NCI-H1694 (cell line): ENCODE data around the gene LRRC66.
A peak's percentile ranks its signal among the peaks of the same experiment; 100 is the strongest.

Source experiments
- DNase-seq: peaks from one replicate; lab custom pipeline; 2025; lab: John Stamatoyannopoulos, UW

LRRC66 gene

GRCh38 chr4:52019936-52020657 lies at the start of gene LRRC66:
Gene LRRC66 (minus strand): TSS chr4:52020363. CDS start chr4:52017613, 2,750 bp downstream.
- no peak for DNase-seq

DNA sequence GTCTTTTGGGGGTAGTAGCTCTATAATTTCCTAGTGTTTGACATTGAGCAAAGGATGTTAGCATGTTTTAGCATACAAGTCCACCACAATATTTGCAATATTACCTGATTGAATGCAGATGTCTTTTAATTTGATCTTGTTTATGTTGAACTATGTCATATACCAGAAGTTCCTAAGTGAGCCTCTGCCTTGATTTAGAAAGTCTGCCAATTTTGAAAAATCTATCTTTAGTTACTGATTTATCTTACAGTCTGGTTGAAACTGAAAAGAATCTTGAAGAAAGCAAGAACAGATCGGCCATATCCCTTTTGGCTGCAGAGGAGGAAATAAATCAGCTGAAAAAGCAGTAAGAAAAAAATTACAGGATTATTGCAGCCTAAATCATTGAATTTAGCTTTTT lies 49.4 kb upstream of the LRRC66 start:
- DNase-seq = no peak

- no peak for DNase-seq
Measured at GRCh38 chr4:52059372-52059771, 39.2 kb upstream of the LRRC66 start.

GRCh38 chr4:52058275-52058674 lies 38.1 kb upstream of the LRRC66 start:
- DNase-seq = no peak

GRCh38 chr4:52057196-52057595 lies 37.0 kb upstream of the LRRC66 start:
- DNase-seq = no peak

DNA sequence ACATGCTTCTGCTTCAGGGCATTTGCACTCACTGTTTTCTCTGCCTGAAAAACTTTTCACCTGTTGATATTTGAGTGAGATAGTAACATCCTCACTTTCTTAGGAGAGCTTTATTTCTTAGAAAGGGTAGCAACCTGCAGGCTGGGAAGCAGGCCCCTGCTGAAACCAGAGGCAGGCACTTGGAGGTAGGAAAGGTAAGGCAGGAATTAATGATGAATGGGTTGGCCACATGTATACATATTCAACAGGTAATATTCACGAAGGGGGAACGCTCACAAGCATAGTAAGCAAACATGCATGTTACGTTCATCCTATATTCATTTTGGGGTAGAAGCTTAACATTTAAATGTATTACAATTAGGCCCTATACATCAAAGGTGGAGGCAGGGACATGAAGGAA lies 34.1 kb upstream of the LRRC66 start:
- no peak for DNase-seq

GRCh38 chr4:52052475-52052780 lies 32.3 kb upstream of the LRRC66 start:
- no peak for DNase-seq

DNA sequence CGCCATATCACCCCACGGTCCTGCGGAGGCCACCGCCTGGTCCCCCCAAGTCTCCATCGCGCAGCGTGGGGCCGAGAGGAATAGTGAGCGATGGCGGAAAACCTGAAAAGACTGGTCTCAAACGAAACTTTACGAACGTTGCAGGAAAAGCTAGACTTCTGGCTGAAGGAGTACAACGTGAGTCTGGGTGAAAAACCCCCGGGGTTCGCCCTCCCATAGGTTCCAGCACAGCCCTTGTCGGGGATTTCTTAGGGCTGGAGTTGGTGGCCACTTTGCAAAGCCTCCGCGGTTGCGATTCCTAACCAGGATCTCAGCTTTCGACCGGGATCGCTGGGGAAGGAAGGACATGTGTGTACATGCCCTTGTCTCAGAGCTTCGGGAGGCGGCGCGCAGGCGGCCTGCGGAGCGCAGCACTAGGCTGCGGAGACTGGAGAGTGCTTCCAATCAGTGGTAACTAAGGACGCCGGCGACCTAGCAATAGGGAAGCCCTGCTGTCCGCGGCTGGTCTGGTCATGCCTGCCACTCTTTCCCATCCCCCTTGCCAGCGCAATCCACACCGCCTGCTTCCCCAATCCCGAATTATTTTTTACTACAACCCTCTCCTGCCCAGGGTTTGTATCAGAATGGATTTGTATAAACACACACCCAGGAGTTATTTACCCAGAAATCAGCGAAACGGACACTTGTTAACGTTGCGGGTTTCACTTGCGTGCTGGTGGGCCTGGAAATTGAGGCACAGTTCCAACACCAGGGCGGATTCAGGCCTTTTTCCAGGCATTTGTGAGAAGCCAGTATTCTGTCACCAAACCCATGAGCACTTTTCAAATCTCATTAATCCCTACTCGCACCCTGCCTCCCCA lies 31.7 kb upstream of the LRRC66 start:
- peak; percentile 30 for DNase-seq

DNA sequence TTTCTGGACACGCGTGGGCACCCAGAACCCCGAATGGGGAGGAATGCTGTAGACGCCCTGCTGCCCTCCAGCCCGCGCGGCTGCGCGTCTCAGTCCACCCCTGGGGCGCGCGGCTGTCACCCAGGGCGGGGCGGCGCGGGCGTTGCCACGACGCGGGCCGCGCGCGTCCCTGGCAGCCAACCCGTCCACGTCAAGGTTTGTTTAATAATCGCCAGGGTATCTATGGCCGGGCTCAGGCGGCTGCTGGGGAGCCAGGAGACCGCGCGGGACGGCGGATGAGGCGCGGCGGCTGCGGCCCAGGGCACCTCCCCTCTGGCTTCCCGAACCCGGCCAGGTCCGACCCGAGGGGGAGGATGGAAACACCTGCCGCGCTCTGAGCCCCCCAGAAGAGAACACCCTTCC lies 31.1 kb upstream of the LRRC66 start, which contains the start of gene SPATA18:
Gene SPATA18 (plus strand): TSS at position 92 of the 402 bp plus-strand sequence. CDS start 401 bp downstream, outside the sequence.
- no peak for DNase-seq

DNA sequence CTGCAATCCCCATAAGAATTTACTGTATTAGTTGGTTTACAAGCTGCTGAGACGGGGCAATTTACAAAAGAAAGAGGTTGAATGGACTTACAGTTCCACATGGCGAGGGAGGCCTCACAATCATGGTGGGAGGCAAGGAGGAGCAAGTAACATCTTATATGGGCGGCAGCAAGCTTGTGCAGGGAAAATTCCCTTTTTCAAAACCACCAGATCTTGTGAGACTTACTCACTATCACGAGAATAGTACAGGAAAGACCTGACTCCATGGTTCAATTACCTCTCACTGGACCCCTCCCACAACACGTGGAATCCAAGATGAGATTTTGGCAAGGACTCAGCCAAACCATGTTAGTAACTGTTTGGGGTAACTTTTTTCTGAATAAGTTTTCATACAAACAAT lies 29.1 kb upstream of the LRRC66 start:
- DNase-seq = no peak

- DNase-seq = no peak
Measured at GRCh38 chr4:52045028-52045427, 24.9 kb upstream of the LRRC66 start.

- DNase-seq = peak; percentile 9
Measured at GRCh38 chr4:52038103-52038912, 18.1 kb upstream of the LRRC66 start, which contains the start of gene SGCB. Gene SGCB (minus strand): TSS chr4:52038299. CDS start chr4:52038259, 40 bp downstream.

- no peak for DNase-seq
Measured at GRCh38 chr4:52037689-52038102, 17.5 kb upstream of the LRRC66 start.

GRCh38 chr4:52036886-52037530 lies 16.8 kb upstream of the LRRC66 start:
- no peak for DNase-seq

GRCh38 chr4:52035190-52035589 lies 15.0 kb upstream of the LRRC66 start:
- DNase-seq = no peak

DNA sequence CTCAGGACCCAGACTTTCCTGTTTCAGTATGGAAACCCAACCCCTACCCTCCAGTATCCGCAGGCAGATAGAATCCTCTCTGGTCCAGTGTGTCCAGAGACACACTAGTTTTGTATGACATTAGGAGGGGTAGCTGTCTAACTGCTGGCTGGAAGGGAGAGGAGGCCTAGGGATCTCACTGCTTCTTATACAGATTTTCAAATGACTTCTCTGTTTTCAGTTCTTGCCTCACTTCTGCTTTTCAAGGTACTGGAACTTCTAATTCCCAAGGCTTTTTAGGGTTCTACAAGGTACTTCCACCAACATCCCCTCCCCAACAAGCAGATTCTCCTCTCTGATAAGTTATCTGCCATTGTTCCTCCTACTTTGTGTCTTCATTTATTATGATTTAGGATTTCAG lies 11.8 kb upstream of the LRRC66 start:
- DNase-seq = no peak

- DNase-seq = no peak
Measured at GRCh38 chr4:52028970-52029369, 8.8 kb upstream of the LRRC66 start.

GRCh38 chr4:52017814-52018213 lies 2.3 kb downstream of the LRRC66 start:
- no peak for DNase-seq

- DNase-seq = no peak
Measured at GRCh38 chr4:52016981-52017380, 3.2 kb downstream of the LRRC66 start.

- no peak for DNase-seq
Measured at GRCh38 chr4:52015366-52015765, 4.8 kb downstream of the LRRC66 start.

GRCh38 chr4:52014903-52015302 lies 5.3 kb downstream of the LRRC66 start:
- no peak for DNase-seq

DNA sequence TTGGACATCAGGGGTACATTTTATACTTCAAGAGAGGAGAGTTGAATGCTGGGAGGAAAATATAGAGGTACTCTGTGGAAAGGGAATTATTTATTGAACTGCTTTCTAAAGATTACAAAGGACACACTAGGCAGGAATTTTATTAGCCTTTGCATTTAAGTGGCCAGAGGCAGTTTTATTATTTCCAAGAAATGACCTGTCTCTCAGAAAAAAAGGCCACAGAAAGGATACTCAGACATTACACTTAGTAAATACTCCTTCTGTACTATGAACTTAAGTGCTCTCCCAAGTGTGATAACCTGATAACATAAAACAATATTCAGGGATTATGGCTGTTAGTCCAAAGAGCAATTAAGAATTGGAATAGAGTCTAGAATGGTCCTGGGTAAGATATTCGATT lies 7.5 kb downstream of the LRRC66 start:
- no peak for DNase-seq
